BLaER1 treated with 17β-estradiol and CSF1 and Interleukin-3, amounts not matched to agents 10 nM and 100 nM (cell line): ENCODE measurements around the gene KLHL33.

Experiments used
- H3K27ac ChIP-seq, 11 experiments: shearing (Covaris generic); formaldehyde crosslinking; 2 replicates each; pipeline ENCODE4 v1.8.1; 2022
- H3K27me3 ChIP-seq, 11 experiments: shearing (Covaris generic); formaldehyde crosslinking; 2 replicates each; pipeline ENCODE4 v1.8.1; 2022
- H3K36me3 ChIP-seq, 11 experiments: shearing (Covaris generic); formaldehyde crosslinking; 2 replicates each; pipeline ENCODE4 v1.8.1; 2022
- H3K4me1 ChIP-seq, 10 experiments: shearing (Covaris generic); formaldehyde crosslinking; 2 replicates each; pipeline ENCODE4 v1.8.1; 2022
- H3K4me2 ChIP-seq, 11 experiments: shearing (Covaris generic); formaldehyde crosslinking; 2 replicates each; pipeline ENCODE4 v1.8.1; 2022
- H3K4me3 ChIP-seq, 10 experiments: shearing (Covaris generic); formaldehyde crosslinking; 2 replicates each; pipeline ENCODE4 v1.8.1; 2022
- H3K9ac ChIP-seq, 11 experiments: shearing (Covaris generic); formaldehyde crosslinking; 2 replicates each; pipeline ENCODE4 v1.8.1; 2022
- H3K9me3 ChIP-seq, 11 experiments: shearing (Covaris generic); formaldehyde crosslinking; replicated peaks in 1 of 11; 2 replicates each; pipeline ENCODE4 v1.8.1; 2022
- H4K20me1 ChIP-seq, 11 experiments: shearing (Covaris generic); formaldehyde crosslinking; 2 replicates each; pipeline ENCODE4 v1.8.1; 2022
- Cebpa-rat ChIP-seq, 11 experiments: shearing (Covaris generic); IDR thresholded peaks; 2 replicates each; pipeline ENCODE4 v1.8.1; 2022

Gene KLHL33

GRCh38 chr14:20440465-20440864, 4.5 kb upstream of the KLHL33 start:
- no peak for TF ChIP-seq Cebpa-rat (IDR thresholded peaks at IDR 0.05)

DNA sequence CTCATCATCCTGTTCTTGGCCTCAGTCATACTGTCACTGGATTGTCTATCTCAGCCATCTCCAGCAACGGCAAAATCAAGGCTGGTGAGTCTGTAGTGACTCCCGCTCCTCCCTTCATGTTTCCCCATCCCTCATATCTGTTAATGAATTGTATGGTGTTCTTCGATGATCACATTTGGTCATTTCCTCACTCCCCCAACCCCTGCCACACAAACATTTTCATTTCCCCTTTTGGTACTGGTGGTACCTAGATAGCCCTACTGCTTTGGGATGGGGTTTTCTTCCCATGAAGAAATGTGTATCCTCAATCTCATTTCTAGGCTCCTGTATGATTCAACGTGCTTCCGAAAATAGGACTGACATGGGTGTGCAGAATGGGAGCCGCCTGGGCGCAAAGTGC, 2.7 kb upstream of the KLHL33 start:
- peaks cover 0 to 24% (median 7%) of the 10 kb centered on the region in 11 experiments; a peak in 16 of 22 replicates for H3K9me3 ChIP-seq
- no peak for TF ChIP-seq Cebpa-rat (IDR thresholded peaks at IDR 0.05)
- peaks cover 77 to 92% (median 81%) of the 10 kb centered on the region in 10 experiments for H3K4me1 ChIP-seq
- no peak overlapping the region for H3K9ac ChIP-seq
- H3K4me3 ChIP-seq = 0 out of 20 replicates have a peak overlapping the region, but pooled peaks of 1 of the 10 experiments have one; percentile 22
- peak overlapping the region; percentile 49 to 98 (median 60) for H3K4me2 ChIP-seq
- H3K27ac ChIP-seq = peak overlapping the region in 3 of 11 experiments; percentile 3 to 38 (median 34); a peak in 3 of 22 replicates
- H4K20me1 ChIP-seq = no peaks in the 10 kb centered on the region
- no peaks in the 10 kb centered on the region for H3K27me3 ChIP-seq
- H3K36me3 ChIP-seq = peaks cover 0 to 15% (median 10%) of the 10 kb centered on the region in 11 experiments; a peak in 18 of 22 replicates

More at GRCh38 chr14:20440465-20440864, 4.5 kb upstream of the KLHL33 start:
- Histone ChIP-seq H3K36me3 (peaks cover 2 to 33% (median 28%) of the 10 kb centered on the region in 11 experiments), H3K4me1 (peaks cover 63 to 83% (median 67%) of the 10 kb centered on the region in 10 experiments), H3K27ac (peak overlapping the region in 1 of 11 experiments; percentile 1; a peak in 1 of 22 replicates), H3K9me3 (peaks cover 0 to 24% (median 11%) of the 10 kb centered on the region in 11 experiments; a peak in 16 of 22 replicates), H3K27me3 (no peaks in the 10 kb centered on the region), H3K9ac (no peak overlapping the region), H4K20me1 (no peaks in the 10 kb centered on the region), H3K4me3 (no peak overlapping the region), H3K4me2 (peak overlapping the region; percentile 56 to 82 (median 72))

DNA sequence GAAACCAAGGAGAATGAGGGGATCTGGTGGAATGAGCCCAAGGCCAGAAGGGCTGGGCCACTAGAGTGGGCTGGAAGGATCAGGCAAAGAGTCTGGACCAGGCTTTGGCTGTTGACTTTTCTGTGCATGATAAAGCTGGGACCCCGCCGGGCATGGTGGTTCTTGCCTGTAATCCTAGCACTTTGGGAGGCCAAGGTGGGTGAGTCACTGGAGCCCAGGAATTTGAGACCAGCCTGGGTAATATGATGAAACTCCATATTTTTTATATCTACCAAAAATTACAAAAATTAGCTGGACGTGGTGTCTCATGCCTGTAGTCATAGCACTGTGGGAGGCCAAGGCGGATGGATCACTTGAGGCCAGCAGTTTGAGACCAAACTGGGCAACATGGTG, 393 bp upstream of the KLHL33 start:
- Histone ChIP-seq H3K9me3 (peaks cover 0 to 15% (median 0%) of the 10 kb centered on the region in 11 experiments; a peak in 8 of 22 replicates), H3K27me3 (no peaks in the 10 kb centered on the region), H3K9ac (peak overlapping the region in 4 of 11 experiments; percentile 75 to 80 (median 78); a peak in 4 of 22 replicates), H3K27ac (peak overlapping the region in 8 of 11 experiments; percentile 70 to 81 (median 76); a peak in 13 of 22 replicates), H4K20me1 (no peaks in the 10 kb centered on the region), H3K36me3 (no peaks in the 10 kb centered on the region), H3K4me1 (peaks cover 65 to 94% (median 89%) of the 10 kb centered on the region in 10 experiments), H3K4me2 (peak overlapping the region; percentile 83 to 98 (median 95)), H3K4me3 (peak overlapping the region in 1 of 10 experiments; percentile 64; a peak in 2 of 20 replicates)
- no peak for TF ChIP-seq Cebpa-rat (IDR thresholded peaks at IDR 0.05)

DNA sequence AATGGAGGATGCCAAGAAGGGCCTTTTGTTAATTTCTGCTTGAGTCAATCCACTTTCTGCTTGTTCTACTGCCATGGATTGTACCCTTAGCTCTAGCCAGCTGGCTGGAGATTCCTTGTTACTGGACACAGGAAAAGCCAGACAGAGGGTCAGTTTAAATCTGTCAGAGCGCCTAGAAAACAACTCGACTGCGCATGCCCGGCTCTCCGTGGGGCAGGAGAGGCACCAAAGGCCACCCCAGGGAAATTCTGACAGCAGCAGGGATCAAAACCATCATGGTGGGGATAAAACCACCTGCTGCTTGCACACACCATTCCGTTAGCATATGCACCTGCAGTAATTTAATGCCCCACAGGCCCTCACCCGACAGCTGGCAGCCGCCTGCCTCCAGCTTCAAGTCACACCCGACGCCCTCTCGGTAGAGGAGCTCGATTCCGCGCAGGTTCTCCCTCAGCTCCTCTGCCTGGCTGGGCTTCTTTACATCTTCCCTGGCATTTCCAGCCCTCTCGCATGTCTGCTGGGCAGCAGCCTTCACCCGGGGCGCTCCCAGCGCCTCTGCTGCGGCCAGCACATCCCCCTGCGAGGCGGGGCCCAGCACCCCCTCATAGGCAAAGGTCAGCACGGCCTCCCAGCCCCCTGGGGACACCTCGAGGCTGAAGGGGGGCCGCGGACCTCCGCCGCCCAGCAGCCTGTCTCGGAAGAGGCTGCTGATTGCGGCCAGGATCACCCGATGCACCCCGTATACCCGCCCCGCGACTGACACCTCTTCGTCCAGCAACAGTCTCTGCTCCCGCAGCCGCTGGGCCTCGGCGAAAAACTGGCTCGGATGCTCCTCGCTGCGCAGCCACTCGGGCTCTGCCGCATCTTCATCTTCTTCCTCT, 1.0 kb downstream of the KLHL33 start:
- H3K9ac ChIP-seq = peak overlapping the region; percentile 23 to 80 (median 75); a peak in 20 of 22 replicates
- H3K4me1 ChIP-seq = peaks cover 67 to 94% (median 90%) of the 10 kb centered on the region in 10 experiments
- peak overlapping the region; percentile 29 to 68 (median 56) for H3K4me3 ChIP-seq
- H3K36me3 ChIP-seq = peaks cover 0 to 9% (median 0%) of the 10 kb centered on the region in 11 experiments; a peak in 1 of 22 replicates
- no peaks in the 10 kb centered on the region for H3K27me3 ChIP-seq
- H3K9me3 ChIP-seq = peaks cover 0 to 15% (median 0%) of the 10 kb centered on the region in 11 experiments; a peak in 8 of 22 replicates
- peak overlapping the region; percentile 83 to 98 (median 95) for H3K4me2 ChIP-seq
- no peaks in the 10 kb centered on the region for H4K20me1 ChIP-seq
- TF ChIP-seq Cebpa-rat (IDR thresholded peaks at IDR 0.05) = no peak
- H3K27ac ChIP-seq = peak overlapping the region in 10 of 11 experiments; percentile 32 to 81 (median 72); a peak in 18 of 22 replicates

DNA sequence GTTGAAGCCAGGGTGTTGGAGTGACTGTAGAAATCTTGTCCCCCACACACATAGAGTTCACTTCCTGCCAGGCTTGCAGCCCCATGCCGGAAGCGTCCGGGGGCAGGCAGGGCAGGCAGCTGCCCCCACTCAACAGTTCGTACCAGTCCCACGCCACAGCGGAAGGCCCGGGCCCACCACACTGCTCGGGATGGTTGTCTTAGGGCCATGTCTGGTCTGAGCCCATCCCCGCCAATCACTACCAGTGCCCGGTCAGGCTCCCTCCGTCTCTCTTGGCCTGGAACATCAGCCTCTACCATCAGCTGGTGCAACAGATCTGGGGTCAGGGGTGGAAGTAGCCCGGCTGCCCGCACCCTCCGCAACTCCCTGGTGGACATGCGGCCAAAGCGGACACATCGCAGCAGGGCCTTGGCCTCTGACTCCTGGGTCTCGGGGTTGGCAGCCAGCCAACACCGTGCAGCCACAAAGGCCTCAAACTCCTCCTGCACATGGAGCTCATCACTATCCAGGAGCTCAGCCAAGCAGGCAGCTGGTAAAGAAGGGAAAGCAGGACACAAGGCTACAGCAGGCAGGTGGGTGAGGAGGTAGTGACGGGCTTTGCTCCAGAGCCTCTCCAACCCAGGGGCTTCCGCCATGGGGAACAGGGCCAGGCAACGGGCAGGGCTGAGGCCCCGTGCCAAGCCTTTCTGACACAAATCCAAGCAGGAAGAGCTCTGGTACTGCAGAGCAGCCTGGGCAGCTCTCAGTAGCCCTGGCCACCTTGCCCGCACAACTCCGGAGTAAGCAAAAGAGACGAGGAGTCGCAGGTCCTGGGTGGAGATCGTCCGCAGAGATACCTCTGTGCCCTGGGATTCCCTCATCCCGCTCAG, 5.9 kb downstream of the KLHL33 start:
- H3K27me3 ChIP-seq = no peaks in the 10 kb centered on the region
- peak overlapping the region in 10 of 11 experiments; percentile 2 to 95 (median 88); a peak in 17 of 22 replicates for H3K9ac ChIP-seq
- no peaks in the 10 kb centered on the region for H4K20me1 ChIP-seq
- peak overlapping the region in 8 of 10 experiments; percentile 48 to 69 (median 58); a peak in 13 of 20 replicates for H3K4me3 ChIP-seq
- no peaks in the 10 kb centered on the region for H3K9me3 ChIP-seq
- H3K4me2 ChIP-seq = peak overlapping the region; percentile 85 to 99 (median 96)
- H3K36me3 ChIP-seq = peaks cover 0 to 14% (median 0%) of the 10 kb centered on the region in 11 experiments; a peak in 7 of 22 replicates
- no peak for TF ChIP-seq Cebpa-rat (IDR thresholded peaks at IDR 0.05)
- peak overlapping the region; percentile 6 to 100 (median 97); a peak in 21 of 22 replicates for H3K27ac ChIP-seq
- peaks cover 70 to 93% (median 86%) of the 10 kb centered on the region in 10 experiments for H3K4me1 ChIP-seq

- H4K20me1 ChIP-seq = no peaks in the 10 kb centered on the region
- no peak for TF ChIP-seq Cebpa-rat (IDR thresholded peaks at IDR 0.05)
- H3K4me1 ChIP-seq = peaks cover 66 to 91% (median 79%) of the 10 kb centered on the region in 10 experiments
- H3K4me3 ChIP-seq = peak overlapping the region in 9 of 10 experiments; percentile 47 to 69 (median 58); a peak in 17 of 20 replicates
- H3K9me3 ChIP-seq = no peaks in the 10 kb centered on the region
- peak overlapping the region in 10 of 11 experiments; percentile 89 to 100 (median 98); a peak in 20 of 22 replicates for H3K27ac ChIP-seq
- peaks cover 0 to 19% (median 0%) of the 10 kb centered on the region in 11 experiments; a peak in 8 of 22 replicates for H3K36me3 ChIP-seq
- H3K4me2 ChIP-seq = peak overlapping the region; percentile 85 to 99 (median 96)
- peak overlapping the region; percentile 73 to 95 (median 88); a peak in 21 of 22 replicates for H3K9ac ChIP-seq
- H3K27me3 ChIP-seq = no peaks in the 10 kb centered on the region
Measured at GRCh38 chr14:20428802-20429201, 7.2 kb downstream of the KLHL33 start.

DNA sequence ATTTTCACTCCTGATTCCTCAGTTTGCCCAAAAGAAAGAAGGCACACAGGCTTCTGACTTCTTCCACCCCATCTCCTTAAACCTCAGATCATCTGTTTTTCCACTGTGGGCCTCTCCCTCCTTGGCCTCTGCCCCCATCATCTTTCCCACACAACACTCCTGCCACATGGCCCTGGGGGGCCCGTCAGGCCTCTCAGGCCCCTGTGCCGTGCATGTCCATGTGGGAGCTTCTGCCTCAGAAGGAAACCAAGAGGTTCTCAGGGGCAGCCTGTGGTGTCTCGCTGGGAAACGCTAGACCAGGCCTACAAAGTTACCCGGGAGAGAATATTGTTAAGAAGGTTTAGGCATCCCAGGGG, 8.0 kb downstream of the KLHL33 start:
- peak overlapping the region; percentile 73 to 95 (median 88); a peak in 21 of 22 replicates for H3K9ac ChIP-seq
- H3K4me3 ChIP-seq = peak overlapping the region; percentile 28 to 69 (median 57); a peak in 19 of 20 replicates
- no peaks in the 10 kb centered on the region for H3K27me3 ChIP-seq
- peak overlapping the region; percentile 85 to 99 (median 96) for H3K4me2 ChIP-seq
- no peaks in the 10 kb centered on the region for H3K9me3 ChIP-seq
- TF ChIP-seq Cebpa-rat (IDR thresholded peaks at IDR 0.05) = no peak
- no peaks in the 10 kb centered on the region for H4K20me1 ChIP-seq
- peaks cover 0 to 19% (median 0%) of the 10 kb centered on the region in 11 experiments; a peak in 8 of 22 replicates for H3K36me3 ChIP-seq
- peaks cover 69 to 90% (median 78%) of the 10 kb centered on the region in 10 experiments for H3K4me1 ChIP-seq
- H3K27ac ChIP-seq = peak overlapping the region; percentile 57 to 100 (median 97); a peak in 21 of 22 replicates
